Left renal cortex interstitium (tissue), 4 donors: ENCODE data around the gene AP4M1. TPM values are rescaled to one million over a fixed set of nuclear protein-coding genes. Genes with fewer than 3 reads are reported as not detected.
A peak's percentile ranks its signal among the peaks of the same experiment; 100 is the strongest.

Experiments
- DNase-seq, 4 donors: peaks; one replicate each; pipeline ENCODE4 v3.0.0-alpha.2; 2013; ENCODE audit warnings: low read depth in 4 of 4, low spot score in 2 of 4, missing footprints in 1 of 4
- polyA plus RNA-seq, 4 donors: library from polyadenylated mRNA; unstranded; fragments of 120-200 nt; gene quantifications; one replicate each; pipeline ENCODE4 v1.2.1, GENCODE V29; 2013; ENCODE audit not compliant: insufficient read length in 4 of 4

AP4M1 gene
- polyA plus RNA-seq, 4 donors, result 28.0 to 38.0 (median 36.7) TPM

DNA sequence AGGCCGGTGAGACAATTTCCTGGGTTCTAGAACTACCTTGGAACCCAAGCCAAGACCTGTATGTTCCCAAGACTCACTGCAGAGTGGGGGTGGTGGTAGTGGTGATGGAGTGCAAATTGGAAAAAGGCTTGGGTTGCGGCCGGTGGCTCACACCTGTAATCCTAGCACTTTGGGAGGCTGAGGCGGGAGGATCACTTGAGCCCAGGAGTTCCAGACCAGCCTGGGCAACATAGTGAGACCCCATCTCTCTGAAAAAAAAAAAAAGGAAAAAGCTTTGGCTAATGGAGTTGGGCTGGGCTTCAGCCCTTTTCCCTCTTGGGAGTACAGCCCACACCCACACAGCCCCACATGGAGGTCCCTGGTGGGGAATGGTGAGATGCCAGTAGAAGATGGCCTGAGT, 4.1 kb downstream of the AP4M1 start:
- DNase-seq, result no peak

DNA sequence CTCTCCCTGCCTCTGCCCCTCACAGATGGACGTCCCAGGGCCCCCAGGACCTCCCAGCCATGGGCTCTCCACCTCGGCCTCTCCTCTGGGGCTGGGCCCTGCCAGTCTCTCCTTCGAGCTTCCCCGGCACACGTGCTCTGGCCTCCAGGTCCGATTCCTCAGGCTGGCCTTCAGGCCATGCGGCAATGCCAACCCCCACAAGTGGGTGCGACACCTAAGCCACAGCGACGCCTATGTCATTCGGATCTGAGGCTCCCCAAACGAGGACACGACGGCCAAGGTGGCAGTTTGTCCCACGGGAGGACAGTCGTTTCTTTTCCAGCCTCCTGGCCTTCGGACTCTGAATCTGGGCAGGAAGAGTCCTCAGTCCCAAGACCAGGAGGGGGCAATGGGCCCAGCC, 5.2 kb downstream of the AP4M1 start:
- no peak for DNase-seq

DNA sequence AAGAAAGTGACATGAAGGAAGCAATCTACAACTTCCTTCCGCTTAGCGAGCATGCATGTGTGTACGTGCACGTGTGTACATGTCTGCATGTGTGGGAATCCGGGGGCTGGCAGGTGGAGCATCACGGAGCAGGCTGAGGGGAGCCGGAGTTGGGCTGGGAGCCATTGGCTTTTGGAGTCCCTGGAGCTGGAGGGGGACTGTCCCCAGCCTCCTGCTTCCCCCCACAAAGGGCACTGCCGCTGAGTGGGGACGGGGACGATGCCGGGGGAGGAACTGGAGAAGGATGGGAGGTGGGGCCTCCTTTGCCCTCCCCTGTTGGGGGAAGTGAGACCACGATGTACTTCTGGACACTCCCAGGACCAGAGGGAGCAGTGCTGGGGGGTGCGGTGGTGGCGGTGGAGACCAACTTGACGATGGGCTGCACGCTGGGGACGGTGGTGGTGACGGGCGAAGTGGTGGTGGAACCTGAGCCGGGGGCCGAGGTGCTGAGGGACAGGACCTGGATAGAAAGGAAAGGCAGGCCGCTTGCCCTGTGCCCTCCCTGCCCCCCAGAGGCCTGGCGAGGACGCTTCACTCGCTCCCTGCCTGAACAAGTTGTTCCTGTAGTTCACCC, 5.8 kb downstream of the AP4M1 start:
- DNase-seq, result no peak

DNA sequence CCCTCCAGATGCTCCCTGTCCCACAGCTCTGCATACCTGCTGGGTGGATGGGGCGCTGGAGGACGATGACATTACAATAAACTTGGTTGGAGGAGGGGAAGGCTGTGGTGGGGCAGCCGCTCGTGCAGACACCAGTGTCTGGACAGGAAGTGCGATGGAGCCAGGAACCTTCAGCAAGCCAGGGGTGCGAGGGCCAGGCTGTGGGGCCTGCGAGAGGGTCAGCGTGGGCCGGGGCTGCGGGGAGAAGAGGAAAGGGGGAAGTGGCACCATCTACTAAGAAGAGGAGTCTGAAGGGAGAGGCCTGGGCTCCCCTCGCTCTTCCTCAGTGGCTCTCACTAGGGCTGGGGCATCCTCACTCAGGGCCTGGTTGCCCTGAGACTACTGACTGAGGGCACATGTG, 6.4 kb downstream of the AP4M1 start:
- no peak for DNase-seq

DNA sequence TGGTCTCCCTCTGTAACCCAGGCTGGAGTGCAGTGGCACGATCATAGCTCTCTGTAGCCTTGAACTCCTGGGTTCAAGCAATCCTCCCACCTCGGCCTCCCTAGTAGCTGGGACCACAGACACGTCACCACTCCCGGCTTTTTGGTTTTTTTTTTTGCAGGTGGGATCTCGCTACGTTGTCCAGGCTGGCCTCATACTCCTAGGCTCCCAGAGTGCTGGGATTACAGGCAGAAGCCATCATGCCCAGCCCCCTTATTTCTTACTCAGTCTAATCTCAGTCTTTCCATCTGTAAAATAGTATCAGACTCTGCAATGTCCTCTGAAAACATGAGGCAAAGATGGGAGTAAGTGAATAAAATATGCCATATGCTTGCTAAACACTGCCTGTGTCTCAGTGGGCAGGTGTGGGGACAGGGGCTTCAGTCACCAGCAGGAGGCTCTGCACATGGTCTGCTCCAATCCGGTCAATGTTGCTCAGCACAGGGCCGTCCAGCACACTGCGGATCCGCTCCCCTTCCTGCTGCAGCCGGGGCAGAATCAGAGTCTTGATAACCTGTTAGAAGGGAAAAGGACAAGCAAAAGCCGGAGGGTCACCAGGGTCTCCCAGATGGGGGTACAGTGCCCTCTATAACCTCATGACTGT, 8.2 kb downstream of the AP4M1 start:
- DNase-seq, result no peak

DNA sequence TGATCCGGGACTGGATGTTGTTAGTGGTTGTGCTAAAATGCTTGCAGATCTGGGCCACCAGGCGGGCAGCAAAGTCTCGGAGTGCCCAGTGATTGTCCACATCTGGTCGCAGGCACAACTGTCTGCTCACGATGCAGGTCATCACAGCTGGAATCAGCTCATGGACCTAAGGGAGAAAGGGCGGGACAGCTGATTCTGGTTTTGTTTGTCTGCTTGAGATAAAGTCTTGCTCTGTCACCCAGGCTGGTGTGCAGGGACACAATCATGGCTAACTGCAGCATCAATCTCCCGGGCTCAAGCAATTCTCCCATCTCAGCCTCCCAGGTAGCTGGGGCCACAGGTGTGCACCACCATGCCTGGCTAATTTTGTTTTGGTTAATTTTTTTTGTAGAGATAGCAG, 9.7 kb downstream of the AP4M1 start:
- DNase-seq, result no peak

DNA sequence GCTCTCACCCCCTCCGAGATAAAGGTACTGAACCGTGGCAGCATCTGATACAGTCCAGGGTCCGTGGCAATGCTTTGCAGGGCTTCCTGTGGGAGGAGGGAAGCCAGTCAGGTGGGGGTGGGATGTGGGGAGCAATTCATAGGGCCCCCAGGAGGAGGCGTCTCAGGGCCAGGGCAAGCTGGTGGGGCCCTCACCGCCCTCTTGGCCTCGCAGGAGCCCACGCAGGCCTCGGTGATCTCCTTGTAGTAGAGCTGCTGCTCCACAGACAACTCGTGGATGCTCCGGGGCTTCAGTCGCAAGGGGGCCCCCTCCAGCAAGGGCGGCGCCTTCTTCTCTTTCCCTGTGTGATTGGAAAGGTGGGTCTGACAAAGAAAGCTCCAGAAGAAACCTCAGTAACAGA, 10.5 kb downstream of the AP4M1 start:
- DNase-seq, result no peak

DNA sequence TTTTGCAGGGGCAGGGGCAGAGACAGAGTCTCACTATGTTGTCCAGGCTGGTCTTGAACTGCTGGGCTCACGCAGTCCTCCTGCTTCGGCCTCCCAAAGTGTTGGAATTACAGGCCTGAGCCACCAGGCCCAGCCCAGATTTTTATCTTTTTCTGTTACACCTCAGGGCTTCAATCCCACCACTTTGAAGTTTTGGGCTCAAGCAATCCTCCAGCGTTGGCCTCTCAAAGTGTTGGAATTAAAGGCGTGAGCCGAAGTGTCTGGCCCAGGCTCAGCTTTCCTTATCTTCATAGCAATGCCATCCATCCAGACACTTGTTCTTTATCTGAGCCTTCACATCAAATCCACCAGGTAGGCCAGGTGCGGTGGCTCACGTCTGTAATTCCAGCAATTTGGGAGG, 13.6 kb downstream of the AP4M1 start:
- DNase-seq, result no peak

DNA sequence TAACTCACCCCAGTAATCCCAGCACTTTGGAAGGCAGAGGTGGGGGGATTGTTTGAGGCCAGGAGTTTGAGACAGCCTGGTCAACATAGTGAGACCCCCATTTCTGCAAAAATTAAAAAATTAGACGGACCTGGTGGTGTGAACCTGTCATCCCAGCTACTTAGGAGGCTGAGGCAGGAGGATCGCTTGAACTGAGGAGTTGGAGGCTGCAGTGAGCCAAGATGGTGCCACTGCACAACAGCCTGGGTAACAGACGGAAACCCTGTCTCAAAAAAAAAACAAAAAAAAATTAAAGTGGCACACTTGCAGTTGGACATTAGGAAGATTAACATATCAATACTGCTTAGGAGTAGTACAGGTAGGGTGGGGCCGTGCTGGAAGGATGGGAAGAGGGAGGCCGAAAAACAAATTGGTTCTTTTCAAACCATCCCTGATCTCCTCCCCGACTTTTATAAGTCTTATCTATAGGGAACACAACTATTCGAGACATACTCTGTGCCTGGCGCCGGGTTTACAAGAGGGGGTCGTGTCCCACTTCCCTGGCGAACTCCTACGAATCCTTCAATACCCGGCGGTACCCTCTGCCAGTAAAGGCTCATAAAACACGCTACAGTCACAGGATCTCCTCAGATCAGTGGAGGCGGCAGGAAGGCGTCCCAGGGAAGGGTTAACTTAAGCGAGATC, 17.1 kb downstream of the AP4M1 start:
- no peak for DNase-seq

DNA sequence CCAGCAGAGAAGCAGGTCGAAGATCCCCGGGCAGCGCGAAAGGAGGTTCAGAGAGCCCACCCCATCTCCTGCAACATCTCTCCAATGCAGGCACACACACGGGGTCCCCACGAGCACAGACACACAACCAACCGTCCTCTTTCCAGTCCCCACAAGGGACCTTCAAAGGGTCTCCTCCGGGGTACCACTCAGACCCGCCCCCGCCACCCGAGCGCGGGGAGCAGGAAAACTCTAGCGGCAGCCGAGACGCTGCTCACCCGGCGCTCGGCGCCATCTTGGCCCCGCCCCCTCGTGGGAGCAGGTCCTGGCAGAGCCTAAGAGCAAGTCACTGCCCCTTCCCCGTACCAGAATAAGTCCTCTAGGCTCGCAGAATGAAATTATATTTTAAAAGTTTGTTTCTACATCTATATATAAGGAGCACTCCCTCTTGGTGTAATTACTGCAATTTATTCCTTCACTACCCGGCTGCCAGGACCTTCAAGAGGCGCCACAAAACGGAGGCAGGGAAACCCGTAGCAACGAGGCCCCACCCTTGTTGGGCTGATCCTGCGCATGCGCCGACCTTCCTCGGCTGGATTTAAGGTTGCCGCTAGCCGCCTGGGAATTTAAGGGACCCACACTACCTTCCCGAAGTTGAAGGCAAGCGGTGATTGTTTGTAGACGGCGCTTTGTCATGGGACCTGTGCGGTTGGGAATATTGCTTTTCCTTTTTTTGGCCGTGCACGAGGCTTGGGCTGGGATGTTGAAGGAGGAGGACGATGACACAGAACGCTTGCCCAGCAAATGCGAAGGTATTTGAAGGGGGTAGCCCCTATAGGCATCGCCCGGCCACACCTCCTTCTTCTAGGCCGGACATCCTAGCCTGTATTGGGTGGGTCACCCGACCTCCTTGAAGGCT, 17.9 kb downstream of the AP4M1 start, which contains the start of the genes CNPY4 and TAF6:
CNPY4 (plus strand) TSS at position 563 of the 898 bp plus-strand sequence; CDS start at position 674, 111 bp downstream.
TAF6 (minus strand) TSS at position 287 of the 898 bp plus-strand sequence. CDS start 5,149 bp downstream, outside the sequence.
- DNase-seq, result peak; percentile 91 to 96 (median 93)

DNA sequence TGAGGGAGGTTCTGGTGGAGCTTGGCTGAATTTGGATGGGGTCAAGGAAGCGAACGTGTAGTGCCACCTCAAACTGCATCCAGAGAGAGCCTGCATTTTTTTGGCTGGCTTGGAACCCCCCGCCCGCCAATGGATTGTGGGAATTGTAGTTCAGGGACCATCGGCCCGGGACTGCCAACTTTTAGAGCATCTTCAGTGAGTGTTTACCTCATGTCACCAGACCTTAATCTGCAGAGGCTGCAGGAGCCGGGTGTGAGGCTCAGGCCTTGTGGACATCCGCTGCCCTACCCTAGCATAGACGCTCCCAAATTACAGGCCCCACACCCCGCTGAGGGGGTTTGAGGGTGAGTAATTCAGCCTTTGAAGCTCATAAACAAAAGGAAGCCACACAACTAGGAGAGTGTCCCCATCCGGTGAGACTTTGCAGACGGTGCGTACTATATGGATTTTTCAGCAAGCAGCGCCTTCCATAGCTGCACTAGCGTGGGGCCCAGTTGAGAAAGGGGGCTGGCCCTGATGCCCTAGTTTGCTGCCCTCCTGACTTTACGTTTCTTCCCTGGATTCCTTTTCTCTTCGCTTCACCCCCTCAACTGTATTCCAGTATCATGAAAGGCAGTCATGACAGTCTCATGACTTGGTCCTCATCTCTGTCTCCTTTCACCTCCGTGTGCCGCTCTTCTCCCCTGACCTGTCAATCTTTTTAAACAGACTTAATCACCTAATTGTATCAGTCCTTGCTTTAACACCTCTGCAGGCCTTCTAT, 18.7 kb downstream of the AP4M1 start:
- DNase-seq, result peak in 1 of 4 donors; percentile 55

DNA sequence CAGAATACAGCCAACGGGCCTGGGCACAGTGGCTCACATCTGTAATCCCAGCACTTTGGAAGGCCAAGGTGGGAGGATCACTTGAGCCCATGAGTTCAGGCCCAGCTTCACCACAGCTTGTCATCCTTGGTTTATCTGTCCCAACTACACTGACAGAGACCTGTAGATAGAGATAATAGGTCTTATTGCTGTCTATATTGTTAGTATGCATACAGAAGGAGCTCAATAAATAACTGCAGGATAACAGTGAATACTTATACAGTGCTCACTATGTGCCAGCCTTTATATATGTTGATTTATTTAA, 19.2 kb downstream of the AP4M1 start:
- DNase-seq, result no peak

DNA sequence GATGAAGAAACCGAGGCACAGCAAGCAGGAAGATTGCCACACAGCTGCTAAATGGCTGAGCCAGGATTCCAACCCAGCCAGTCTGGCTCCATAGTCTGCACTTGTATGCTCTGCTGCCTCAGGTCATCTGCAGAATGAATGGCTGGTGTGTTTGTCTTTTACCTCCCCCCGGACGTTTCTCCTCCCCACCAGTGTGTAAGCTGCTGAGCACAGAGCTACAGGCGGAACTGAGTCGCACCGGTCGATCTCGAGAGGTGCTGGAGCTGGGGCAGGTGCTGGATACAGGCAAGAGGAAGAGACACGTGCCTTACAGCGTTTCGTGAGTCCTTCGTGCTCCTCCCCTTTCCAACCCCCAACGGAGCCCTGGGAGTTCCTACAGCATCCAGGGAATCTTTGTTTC, 20.6 kb downstream of the AP4M1 start:
- no peak for DNase-seq

DNA sequence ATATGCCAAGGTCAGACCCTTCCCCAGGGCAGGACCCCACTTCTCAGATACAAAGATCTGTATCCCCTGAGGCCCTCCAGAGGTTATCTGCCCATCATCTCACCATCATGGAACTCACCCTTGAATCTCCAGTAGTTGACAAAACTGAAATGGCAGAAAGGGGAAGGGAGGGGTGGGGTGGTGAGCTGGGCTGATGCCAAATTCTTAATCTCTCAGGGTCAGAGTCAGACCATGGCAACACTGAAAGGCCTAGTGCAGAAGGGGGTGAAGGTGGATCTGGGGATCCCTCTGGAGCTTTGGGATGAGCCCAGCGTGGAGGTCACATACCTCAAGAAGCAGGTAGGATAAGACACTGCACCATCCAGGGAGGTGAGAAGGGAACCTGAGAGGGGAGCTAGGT, 21.1 kb downstream of the AP4M1 start:
- no peak for DNase-seq

DNA sequence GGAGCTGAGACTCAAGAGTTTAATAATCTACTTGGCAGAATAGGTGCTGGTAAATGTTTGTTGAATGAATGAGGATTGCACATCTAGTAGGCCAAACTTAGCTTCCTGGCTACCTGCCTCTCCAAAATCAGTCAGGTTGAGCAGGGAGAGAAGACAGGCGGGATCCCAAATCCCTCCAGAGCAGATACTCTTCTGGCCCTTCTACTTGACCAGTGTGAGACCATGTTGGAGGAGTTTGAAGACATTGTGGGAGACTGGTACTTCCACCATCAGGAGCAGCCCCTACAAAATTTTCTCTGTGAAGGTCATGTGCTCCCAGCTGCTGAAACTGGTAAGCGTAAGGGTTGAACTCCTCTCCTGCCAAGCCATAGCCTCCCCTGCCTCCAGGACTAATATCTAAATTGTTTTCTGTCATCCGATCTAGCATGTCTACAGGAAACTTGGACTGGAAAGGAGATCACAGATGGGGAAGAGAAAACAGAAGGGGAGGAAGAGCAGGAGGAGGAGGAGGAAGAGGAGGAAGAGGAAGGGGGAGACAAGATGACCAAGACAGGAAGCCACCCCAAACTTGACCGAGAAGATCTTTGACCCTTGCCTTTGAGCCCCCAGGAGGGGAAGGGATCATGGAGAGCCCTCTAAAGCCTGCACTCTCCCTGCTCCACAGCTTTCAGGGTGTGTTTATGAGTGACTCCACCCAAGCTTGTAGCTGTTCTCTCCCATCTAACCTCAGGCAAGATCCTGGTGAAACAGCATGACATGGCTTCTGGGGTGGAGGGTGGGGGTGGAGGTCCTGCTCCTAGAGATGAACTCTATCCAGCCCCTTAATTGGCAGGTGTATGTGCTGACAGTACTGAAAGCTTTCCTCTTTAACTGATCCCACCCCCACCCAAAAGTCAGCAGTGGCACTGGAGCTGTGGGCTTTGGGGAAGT, 23.1 kb downstream of the AP4M1 start:
- DNase-seq, result no peak

DNA sequence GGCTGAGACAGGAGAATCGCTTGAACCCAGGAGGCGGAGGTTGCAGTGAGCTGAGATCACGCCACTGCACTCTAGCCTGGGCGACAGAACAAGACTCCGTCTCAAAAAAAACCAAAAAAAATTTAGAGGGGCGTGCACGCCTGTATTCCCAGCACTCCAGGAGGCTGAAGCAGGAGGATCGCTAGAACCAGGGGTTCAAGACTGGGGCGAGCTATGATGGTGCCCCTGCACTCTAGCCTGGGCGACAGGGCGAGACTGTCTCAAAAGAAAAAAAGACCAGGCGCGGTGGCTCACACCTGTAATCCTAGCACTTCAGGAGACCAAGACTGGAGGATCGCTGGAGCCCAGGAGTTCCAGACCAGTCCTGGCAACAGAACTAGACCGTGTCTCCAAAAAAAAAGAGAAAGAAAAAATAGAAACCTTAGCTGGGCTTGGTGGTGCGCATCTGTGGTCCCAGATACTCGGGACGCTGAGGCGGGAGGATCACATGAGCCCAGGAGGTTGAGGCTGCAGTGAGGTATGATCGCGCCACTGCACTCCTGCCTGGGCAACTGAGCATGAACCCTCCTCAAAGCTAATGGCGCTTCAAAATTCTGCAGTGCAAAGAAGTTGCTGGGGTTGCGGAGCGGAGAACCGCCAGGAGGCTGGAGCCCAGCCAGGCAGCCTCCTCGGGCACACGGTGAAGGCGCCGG, 24.9 kb downstream of the AP4M1 start:
- no peak for DNase-seq

DNA sequence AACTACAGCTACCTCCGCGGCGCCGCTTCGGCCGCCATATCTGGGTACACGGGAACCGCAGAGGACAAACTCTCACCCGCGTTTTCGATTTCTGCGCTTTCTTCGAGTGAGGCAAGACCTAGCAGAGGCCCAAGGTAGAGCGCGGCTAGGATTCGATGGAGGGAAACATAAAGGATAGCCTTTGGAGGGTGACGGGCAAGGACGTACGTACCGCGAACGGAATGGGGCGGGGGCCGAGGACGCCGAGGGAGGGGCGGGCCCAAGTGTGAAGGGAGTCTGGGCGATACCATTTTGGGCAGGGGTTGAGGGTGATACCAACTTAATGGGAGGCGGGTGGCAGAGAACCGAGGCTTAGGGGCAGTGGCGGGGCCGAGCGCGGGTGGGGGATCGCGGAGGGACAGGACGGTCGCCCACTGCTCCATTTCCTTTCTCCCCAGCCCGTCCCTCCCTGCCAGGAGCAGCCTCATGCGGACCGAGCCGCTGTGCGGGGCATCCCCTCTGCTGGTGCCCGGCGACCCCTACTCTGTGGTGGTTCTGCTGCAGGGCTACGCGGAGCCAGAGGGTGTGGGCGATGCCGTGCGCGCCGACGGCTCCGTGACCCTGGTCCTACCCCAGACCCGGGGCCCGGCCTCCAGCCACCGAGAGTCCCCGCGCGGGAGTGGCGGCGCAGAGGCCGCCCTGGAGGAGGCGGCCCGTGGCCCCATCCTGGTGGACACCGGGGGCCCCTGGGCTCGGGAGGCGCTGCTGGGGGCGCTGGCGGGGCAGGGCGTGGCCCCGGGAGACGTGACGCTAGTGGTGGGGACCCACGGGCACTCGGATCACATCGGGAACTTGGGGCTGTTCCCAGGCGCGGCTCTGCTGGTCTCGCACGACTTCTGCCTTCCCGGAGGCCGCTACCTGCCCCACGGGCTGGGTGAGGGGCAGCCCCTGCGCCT, 25.8 kb downstream of the AP4M1 start, which contains the start of gene MBLAC1:
MBLAC1 (plus strand) TSS at position 37 of the 935 bp plus-strand sequence; CDS start at position 466, 429 bp downstream.
- DNase-seq, result peak; percentile 90 to 92 (median 92)
